Mesothelial cell of epicardium (in vitro differentiated cells): ENCODE results near the gene HYLS1. TPM values are rescaled to one million over a fixed set of nuclear protein-coding genes. Genes with fewer than 3 reads are reported as not detected.
"Not testable (repeated sequence)": the region's sequence is repeated elsewhere in the genome, so short reads cannot be mapped to it uniquely, and the experiment has no call there.

ENCODE experiments used
- DNase-seq, 2 experiments: peaks; one replicate each; pipeline ENCODE4 v3.0.0; 2021; ENCODE audit warnings: low spot score in 2 of 2; ENCODE audit not compliant: unreplicated experiment in 2 of 2
- H3K27ac Mint-ChIP-seq: 2 replicates; pipeline ENCODE4 v1.8.0; 2021; ENCODE audit warnings: mixed read lengths
- H3K27me3 Mint-ChIP-seq: 2 replicates; pipeline ENCODE4 v1.8.0; 2021; ENCODE audit warnings: low read depth, mixed read lengths
- H3K36me3 Mint-ChIP-seq: 2 replicates; pipeline ENCODE4 v1.8.0; 2021; ENCODE audit warnings: mixed read lengths
- H3K4me1 Mint-ChIP-seq: 2 replicates; pipeline ENCODE4 v1.8.0; 2021; ENCODE audit warnings: mixed read lengths
- H3K4me3 Mint-ChIP-seq: 2 replicates; pipeline ENCODE4 v1.8.0; 2021; ENCODE audit warnings: mild to moderate bottlenecking, moderate library complexity, mixed read lengths
- H3K9me3 Mint-ChIP-seq: 2 replicates; pipeline ENCODE4 v1.8.0; 2021; ENCODE audit warnings: mixed read lengths
- CTCF ChIP-seq: fragments of 200-600 bp; sonication (generic); IDR thresholded peaks from one replicate; pipeline ENCODE4 v1.5.0; 2021; ENCODE audit warnings: antibody characterized with exemption; ENCODE audit not compliant: unreplicated experiment
- total RNA-seq: library from RNA; stranded (reverse); gene quantifications from 3 replicates; pipeline ENCODE4 v1.2.1, GENCODE V29; 2021

The HYLS1 gene, protein sequence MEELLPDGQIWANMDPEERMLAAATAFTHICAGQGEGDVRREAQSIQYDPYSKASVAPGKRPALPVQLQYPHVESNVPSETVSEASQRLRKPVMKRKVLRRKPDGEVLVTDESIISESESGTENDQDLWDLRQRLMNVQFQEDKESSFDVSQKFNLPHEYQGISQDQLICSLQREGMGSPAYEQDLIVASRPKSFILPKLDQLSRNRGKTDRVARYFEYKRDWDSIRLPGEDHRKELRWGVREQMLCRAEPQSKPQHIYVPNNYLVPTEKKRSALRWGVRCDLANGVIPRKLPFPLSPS
- total RNA-seq: 5.2 to 5.8 TPM (median 5.4 TPM) in 3 replicates

DNA sequence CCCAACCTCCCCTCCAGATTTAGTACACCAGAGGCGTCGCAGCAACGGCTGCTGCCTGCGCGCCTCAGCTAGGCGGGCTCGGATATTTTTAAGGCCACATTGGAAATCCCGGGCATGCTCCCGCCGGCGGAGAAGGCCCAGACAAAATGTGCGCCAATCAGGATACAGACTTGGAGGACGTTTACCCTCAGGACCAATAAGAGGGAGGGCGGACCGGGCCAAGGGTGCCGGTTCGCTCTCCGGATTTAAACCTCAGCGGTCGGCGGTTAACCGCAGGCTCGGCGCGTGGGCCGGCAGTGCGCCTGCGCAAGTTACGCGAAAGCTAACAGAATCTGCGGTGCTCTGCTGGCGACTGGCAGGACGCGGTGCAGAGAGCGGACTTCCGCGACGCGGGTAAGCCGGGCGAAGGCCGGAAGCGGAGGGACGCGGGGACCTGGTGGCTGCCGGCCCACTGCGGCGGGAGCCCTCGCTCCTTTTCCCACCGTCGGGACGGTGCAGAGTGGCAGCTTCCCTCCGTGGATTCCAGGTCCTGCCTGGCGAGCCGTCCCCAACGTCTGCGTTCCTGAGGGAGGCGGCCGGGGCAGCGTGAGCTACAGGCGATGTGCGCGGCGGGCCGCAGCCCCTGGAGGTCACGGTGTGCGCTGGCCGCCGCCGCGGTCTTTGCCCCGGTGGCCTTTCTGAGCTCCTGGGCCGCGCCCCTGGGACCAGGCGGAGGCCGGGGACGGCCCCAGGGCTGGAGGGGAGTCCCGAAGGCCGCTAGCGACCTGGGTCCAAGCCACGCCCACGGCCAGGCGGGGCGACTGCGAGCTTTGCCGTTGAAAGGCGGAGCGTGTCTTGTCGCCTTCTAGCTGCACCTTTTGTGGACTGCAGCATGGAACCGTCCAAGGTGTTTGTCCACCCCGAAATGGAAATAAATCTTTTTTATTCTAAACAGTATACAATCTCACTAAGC is at the start of gene HYLS1:
Gene HYLS1 (plus strand): TSS at position 296 of the 952 bp plus-strand sequence. CDS start 11,701 bp downstream, outside the sequence.
- H3K27me3 Mint-ChIP-seq: no peaks in the 10 kb centered on the region

GRCh38 chr11:125842321-125842948 is 45.0 kb upstream of the HYLS1 start:
- peaks cover 16% of the 10 kb centered on the region for H3K27me3 Mint-ChIP-seq
- no peaks in the 10 kb centered on the region for H3K36me3 Mint-ChIP-seq
- DNase-seq: no peak
- no peak overlapping the region for H3K27ac Mint-ChIP-seq
- no peak overlapping the region for H3K4me3 Mint-ChIP-seq
- peaks cover 17% of the 10 kb centered on the region for H3K9me3 Mint-ChIP-seq
- TF ChIP-seq CTCF: no peak
- no peaks in the 10 kb centered on the region for H3K4me1 Mint-ChIP-seq

More for the DNA sequence above, at the start of gene HYLS1:
- Mint-ChIP-seq H3K27ac (peak within 1 kb of the TSS; percentile 67), H3K4me1 (peaks cover 9% of the 10 kb centered on the region), H3K4me3 (peak within 1 kb of the TSS; percentile 79), H3K36me3 (no peaks in the 10 kb centered on the region), H3K9me3 (no peaks in the 10 kb centered on the region)
- no peak for TF ChIP-seq CTCF
- peak; percentile 66 to 86 for DNase-seq

- Mint-ChIP-seq H3K9me3 (peaks cover 21% of the 10 kb centered on the region), H3K27ac (no peak overlapping the region), H3K4me1 (no peaks in the 10 kb centered on the region), H3K4me3 (no peak overlapping the region), H3K36me3 (no peaks in the 10 kb centered on the region), H3K27me3 (peaks cover 2% of the 10 kb centered on the region)
- DNase-seq: no peak
- no peak for TF ChIP-seq CTCF
Observed at GRCh38 chr11:125846188-125846587, 41.3 kb upstream of the HYLS1 start.

DNA sequence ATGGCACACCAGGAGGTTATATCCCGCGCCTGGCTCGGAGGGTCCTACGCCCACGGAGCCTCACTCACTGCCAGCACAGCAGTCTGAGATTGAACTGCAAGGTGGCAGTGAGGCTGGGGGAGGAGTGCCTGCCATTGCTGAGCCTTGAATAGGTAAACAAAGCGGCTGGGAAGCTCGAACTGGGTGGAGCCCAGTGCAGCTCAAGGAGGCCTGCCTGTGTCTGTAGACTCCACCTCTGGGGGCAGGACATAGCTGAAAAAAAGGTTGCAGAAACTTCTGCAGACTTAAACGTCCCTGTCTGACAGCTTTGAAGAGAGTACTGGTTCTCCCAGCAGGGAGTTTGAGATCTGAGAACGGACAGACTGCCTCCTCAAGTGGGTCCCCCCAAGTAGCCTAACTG is 29.8 kb upstream of the HYLS1 start:
- not testable (repeated sequence) for DNase-seq, H3K36me3 Mint-ChIP-seq, H3K27ac Mint-ChIP-seq, H3K4me3 Mint-ChIP-seq, H3K27me3 Mint-ChIP-seq, H3K4me1 Mint-ChIP-seq
- H3K9me3 Mint-ChIP-seq: peaks cover 48% of the 10 kb centered on the region

GRCh38 chr11:125862786-125863185 is 24.7 kb upstream of the HYLS1 start:
- H3K4me3 Mint-ChIP-seq, DNase-seq, H3K27me3 Mint-ChIP-seq, H3K36me3 Mint-ChIP-seq, H3K4me1 Mint-ChIP-seq, H3K27ac Mint-ChIP-seq: not testable (repeated sequence)
- peaks cover 30% of the 10 kb centered on the region for H3K9me3 Mint-ChIP-seq

DNA sequence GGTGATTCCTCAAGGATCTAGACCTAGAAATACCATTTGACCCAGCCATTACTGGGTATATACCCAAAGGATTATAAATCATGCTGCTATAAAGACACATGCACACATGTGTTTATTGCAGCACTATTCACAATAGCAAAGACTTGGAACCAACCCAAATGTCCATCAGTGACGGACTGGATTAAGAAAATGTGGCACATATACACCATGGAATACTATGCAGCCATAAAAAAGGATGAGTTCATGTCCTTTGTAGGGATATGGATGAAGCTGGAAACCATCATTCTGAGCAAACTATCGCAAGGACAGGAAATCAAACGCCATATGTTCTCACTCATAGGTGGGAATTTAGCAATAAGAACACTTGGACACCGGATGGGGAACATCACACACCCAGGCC is 22.1 kb upstream of the HYLS1 start:
- H3K9me3 Mint-ChIP-seq: peaks cover 12% of the 10 kb centered on the region
- not testable (repeated sequence) for H3K27ac Mint-ChIP-seq, H3K4me3 Mint-ChIP-seq, H3K27me3 Mint-ChIP-seq, H3K4me1 Mint-ChIP-seq, H3K36me3 Mint-ChIP-seq, DNase-seq

- H3K4me3 Mint-ChIP-seq: no peak overlapping the region
- H3K36me3 Mint-ChIP-seq: peaks cover 3% of the 10 kb centered on the region
- peaks cover 15% of the 10 kb centered on the region for H3K9me3 Mint-ChIP-seq
- TF ChIP-seq CTCF: no peak
- H3K27ac Mint-ChIP-seq: no peak overlapping the region
- peaks cover 14% of the 10 kb centered on the region for H3K27me3 Mint-ChIP-seq
- H3K4me1 Mint-ChIP-seq: peaks cover 1% of the 10 kb centered on the region
- no peak for DNase-seq
Observed at GRCh38 chr11:125869521-125869920, 17.9 kb upstream of the HYLS1 start.
